Naive thymus-derived CD8-positive, alpha-beta T cell (primary cell): ENCODE measurements around the gene NPB. TPM values are rescaled to one million over a fixed set of nuclear protein-coding genes. Genes with fewer than 3 reads are reported as not detected.

ENCODE experiments used
- ATAC-seq, 2 donors: fragments of 150-1000 bp; cut with Tn5 transposase in 1 of 2; sonication (Bioruptor Pico), chemical (Tn5 transposase) in 1 of 2; 1 replicate in 1 of 2; 2 replicates in 1 of 2; pipeline ENCODE4 v1.10.0; 2021; ENCODE audit warnings: mild to moderate bottlenecking in 2 of 2, moderate library complexity in 2 of 2
- POLR2A ChIA-PET: fragments of 350-600 bp; sonication (Branson Sonifier 250); formaldehyde crosslinking; loops from one replicate; lab custom pipeline; 2021; ENCODE audit warnings: antibody characterized with exemption; lab: Charles Lee
- DNase-seq, 10 donors: peaks; one replicate each; pipeline versions ENCODE4 v3.0.0 to v3.0.0-alpha.2; 2020 to 2022
- H3K27ac Mint-ChIP-seq, 10 donors: one replicate each; pipeline ENCODE4 v1.8.0; 2020 to 2022; ENCODE audit warnings: mild to moderate bottlenecking in 10 of 10, mixed read lengths in 10 of 10, moderate library complexity in 4 of 10, inconsistent platforms in 1 of 10
- H3K27me3 Mint-ChIP-seq, 5 donors: one replicate each; pipeline ENCODE4 v1.8.0; 2021 to 2022; ENCODE audit warnings: mixed read lengths in 5 of 5
- H3K36me3 Mint-ChIP-seq, 3 donors: one replicate each; pipeline ENCODE4 v1.8.0; 2020 to 2022; ENCODE audit warnings: mixed read lengths in 3 of 3, mild to moderate bottlenecking in 2 of 3, inconsistent platforms in 1 of 3
- H3K4me1 Mint-ChIP-seq, 4 donors: one replicate each; pipeline ENCODE4 v1.8.0; 2021 to 2022; ENCODE audit warnings: mixed read lengths in 4 of 4
- H3K4me3 Mint-ChIP-seq, 10 donors: one replicate each; pipeline ENCODE4 v1.8.0; 2020 to 2022; ENCODE audit warnings: mild to moderate bottlenecking in 10 of 10, mixed read lengths in 10 of 10, moderate library complexity in 6 of 10, inconsistent platforms in 1 of 10
- H3K9me3 Mint-ChIP-seq, 9 donors: one replicate each; pipeline ENCODE4 v1.8.0; 2020 to 2022; ENCODE audit warnings: mixed read lengths in 9 of 9, mild to moderate bottlenecking in 3 of 9, inconsistent platforms in 1 of 9, moderate library complexity in 1 of 9
- polyA plus RNA-seq, 3 donors: library from polyadenylated mRNA; unstranded; fragments of 300-500 nt; fragmentation: Illumina TruSeq; gene quantifications; one replicate each; pipeline ENCODE4 v1.2.3, GENCODE V29; 2021
- total RNA-seq, 8 experiments: library from RNA in 2 of 8; stranded (reverse) in 2 of 8; gene quantifications; one replicate each; pipeline ENCODE4 v1.2.3 and lab custom pipeline; 2021 to 2026

The NPB gene
- total and polyA plus RNA-seq, 5 experiments from 2014 or later = 0.69 to 1.0 TPM; not detected in 3

- peaks cover 0 to 2% (median 0%) of the 10 kb centered on the region in 3 donors for H3K36me3 Mint-ChIP-seq
- H3K4me1 Mint-ChIP-seq = peaks cover 6 to 29% (median 15%) of the 10 kb centered on the region in 4 donors
- POLR2A ChIA-PET = interaction anchor here (0.8 to 3.3 kb wide), 15 partner anchors 9 to 302 kb away, joined by 3 to 22 read pairs (median 3); partner anchors contain the start of genes ARHGDIA, DCXR and PYCR1
- ATAC-seq = peak; percentile 38 to 54
- peak overlapping the region in 4 of 10 donors; percentile 49 to 77 (median 68) for H3K4me3 Mint-ChIP-seq
- H3K27ac Mint-ChIP-seq = peak overlapping the region in 1 of 10 donors; percentile 39
- DNase-seq = peak in 1 of 10 donors; percentile 30
- no peaks in the 10 kb centered on the region for H3K9me3 Mint-ChIP-seq
- peaks cover 0 to 19% (median 5%) of the 10 kb centered on the region in 5 donors for H3K27me3 Mint-ChIP-seq
These were observed 25.2 kb downstream of the NPB start for GRCh38 chr17:81927152-81927652.

- peaks cover 6 to 29% (median 15%) of the 10 kb centered on the region in 4 donors for H3K4me1 Mint-ChIP-seq
- DNase-seq = peak; percentile 82 to 94 (median 90)
- H3K9me3 Mint-ChIP-seq = no peaks in the 10 kb centered on the region
- H3K4me3 Mint-ChIP-seq = peak within 1 kb of the TSS; percentile 75 to 88 (median 80)
- H3K36me3 Mint-ChIP-seq = peaks cover 0 to under 1% (median 0%) of the 10 kb centered on the region in 3 donors
- POLR2A ChIA-PET = interaction anchor here (0.7 to 3.3 kb wide), 14 partner anchors 9 to 302 kb away, joined by 3 to 22 read pairs (median 3); partner anchors contain the start of genes ARHGDIA, DCXR and PYCR1
- peak; percentile 78 to 79 for ATAC-seq
- H3K27me3 Mint-ChIP-seq = peaks cover 0 to 19% (median 5%) of the 10 kb centered on the region in 5 donors
- peak within 1 kb of the TSS; percentile 53 to 85 (median 83) for H3K27ac Mint-ChIP-seq
These were observed 25.9 kb downstream of the NPB start, which contains the start of gene MAFG for GRCh38 chr17:81927653-81928543. TSS of gene MAFG (minus strand) at chr17:81927735. CDS start at chr17:81923185, 4,550 bp downstream.

- Mint-ChIP-seq H3K36me3 (no peaks in the 10 kb centered on the region), H3K27ac (peak overlapping the region in 2 of 10 donors; percentile 18 to 24), H3K4me3 (peak overlapping the region; percentile 22 to 70 (median 58)), H3K27me3 (peaks cover 0 to 19% (median 5%) of the 10 kb centered on the region in 5 donors), H3K4me1 (peaks cover 7 to 28% (median 20%) of the 10 kb centered on the region in 4 donors), H3K9me3 (no peaks in the 10 kb centered on the region)
- DNase-seq (peak in 1 of 10 donors; percentile 18), ATAC-seq (no peak)
- POLR2A ChIA-PET = interaction anchor here (0.6 to 1.7 kb wide), 7 partner anchors 10 to 260 kb away, joined by 3 to 6 read pairs (median 3); no protein-coding TSS in a partner anchor
These were observed 26.7 kb downstream of the NPB start for GRCh38 chr17:81928544-81929252.

GRCh38 chr17:81929253-81930141 lies 27.5 kb downstream of the NPB start:
- peaks cover 0 to 21% (median 5%) of the 10 kb centered on the region in 5 donors for H3K27me3 Mint-ChIP-seq
- H3K4me1 Mint-ChIP-seq = peaks cover 9 to 25% (median 20%) of the 10 kb centered on the region in 4 donors
- POLR2A ChIA-PET = interaction anchor here (0.6 to 1.3 kb wide), 5 partner anchors 12 to 261 kb away, joined by 3 to 6 read pairs (median 3); no protein-coding TSS in a partner anchor
- DNase-seq (no peak), ATAC-seq (no peak)
- no peaks in the 10 kb centered on the region for H3K9me3 Mint-ChIP-seq
- no peaks in the 10 kb centered on the region for H3K36me3 Mint-ChIP-seq
- H3K27ac Mint-ChIP-seq = no peak overlapping the region
- peak overlapping the region in 7 of 10 donors; percentile 26 to 70 (median 55) for H3K4me3 Mint-ChIP-seq

GRCh38 chr17:81930142-81931125 lies 28.4 kb downstream of the NPB start:
- peak overlapping the region in 3 of 10 donors; percentile 18 to 54 (median 41) for H3K4me3 Mint-ChIP-seq
- H3K36me3 Mint-ChIP-seq = no peaks in the 10 kb centered on the region

GRCh38 chr17:81931189-81931556 lies 29.1 kb downstream of the NPB start:
- Mint-ChIP-seq H3K4me3 (no peak overlapping the region), H3K27ac (peak overlapping the region in 1 of 10 donors; percentile 11), H3K27me3 (peaks cover 0 to 21% (median 5%) of the 10 kb centered on the region in 5 donors), H3K9me3 (no peaks in the 10 kb centered on the region), H3K36me3 (no peaks in the 10 kb centered on the region), H3K4me1 (peaks cover 8 to 18% (median 13%) of the 10 kb centered on the region in 4 donors)
- DNase-seq = no peak
- no peak for ATAC-seq
- POLR2A ChIA-PET = interaction anchor here (0.7 to 1.8 kb wide), 3 partner anchors 9 to 61 kb away, joined by 3 to 4 read pairs (median 3); no protein-coding TSS in a partner anchor

More at GRCh38 chr17:81930142-81931125, 28.4 kb downstream of the NPB start:
- DNase-seq = no peak
- Mint-ChIP-seq H3K27ac (no peak overlapping the region), H3K4me1 (peaks cover 9 to 21% (median 18%) of the 10 kb centered on the region in 4 donors), H3K27me3 (peaks cover 0 to 21% (median 5%) of the 10 kb centered on the region in 5 donors), H3K9me3 (no peaks in the 10 kb centered on the region)
- POLR2A ChIA-PET = interaction anchor here (0.6 to 1.8 kb wide), 5 partner anchors 9 to 567 kb away, joined by 3 to 6 read pairs (median 3); no protein-coding TSS in a partner anchor
- no peak for ATAC-seq

GRCh38 chr17:81931557-81932332 lies 29.7 kb downstream of the NPB start:
- no peaks in the 10 kb centered on the region for H3K36me3 Mint-ChIP-seq
- DNase-seq (no peak), ATAC-seq (no peak)
- POLR2A ChIA-PET = interaction anchor here (1.8 kb wide), 1 partner anchor 60 kb away, joined by 4 read pairs; no protein-coding TSS in a partner anchor
- H3K9me3 Mint-ChIP-seq = no peaks in the 10 kb centered on the region
- H3K27ac Mint-ChIP-seq = no peak overlapping the region
- H3K4me1 Mint-ChIP-seq = peaks cover 3 to 18% (median 8%) of the 10 kb centered on the region in 4 donors
- H3K4me3 Mint-ChIP-seq = peak overlapping the region in 1 of 10 donors; percentile 42
- H3K27me3 Mint-ChIP-seq = peaks cover 0 to 21% (median 5%) of the 10 kb centered on the region in 5 donors

- ATAC-seq = no peak
- H3K36me3 Mint-ChIP-seq = no peaks in the 10 kb centered on the region
- H3K27ac Mint-ChIP-seq = no peak overlapping the region
- peaks cover 3 to 19% (median 7%) of the 10 kb centered on the region in 4 donors for H3K4me1 Mint-ChIP-seq
- H3K27me3 Mint-ChIP-seq = peaks cover 0 to 21% (median 5%) of the 10 kb centered on the region in 5 donors
- no peaks in the 10 kb centered on the region for H3K9me3 Mint-ChIP-seq
- POLR2A ChIA-PET = no interaction called here
- no peak for DNase-seq
- peak overlapping the region in 1 of 10 donors; percentile 42 for H3K4me3 Mint-ChIP-seq
These were observed 30.4 kb downstream of the NPB start for GRCh38 chr17:81932333-81932983.

- Mint-ChIP-seq H3K4me1 (peaks cover 3 to 23% (median 8%) of the 10 kb centered on the region in 4 donors), H3K27me3 (peaks cover 0 to 21% (median 5%) of the 10 kb centered on the region in 5 donors), H3K9me3 (no peaks in the 10 kb centered on the region), H3K27ac (peak overlapping the region in 1 of 10 donors; percentile 89), H3K4me3 (peak overlapping the region in 2 of 10 donors; percentile 27 to 51), H3K36me3 (no peaks in the 10 kb centered on the region)
- ATAC-seq (peak in 1 of 2 donors; percentile 51), DNase-seq (peak in 4 of 10 donors; percentile 24 to 44 (median 40))
- POLR2A ChIA-PET = interaction anchor here (1.2 kb wide), 1 partner anchor 10 kb away, joined by 3 read pairs; no protein-coding TSS in a partner anchor
These were observed 31.2 kb downstream of the NPB start for GRCh38 chr17:81933178-81933699.
